ENCODE results near the gene CHN2.

The CHN2 gene

DNA sequence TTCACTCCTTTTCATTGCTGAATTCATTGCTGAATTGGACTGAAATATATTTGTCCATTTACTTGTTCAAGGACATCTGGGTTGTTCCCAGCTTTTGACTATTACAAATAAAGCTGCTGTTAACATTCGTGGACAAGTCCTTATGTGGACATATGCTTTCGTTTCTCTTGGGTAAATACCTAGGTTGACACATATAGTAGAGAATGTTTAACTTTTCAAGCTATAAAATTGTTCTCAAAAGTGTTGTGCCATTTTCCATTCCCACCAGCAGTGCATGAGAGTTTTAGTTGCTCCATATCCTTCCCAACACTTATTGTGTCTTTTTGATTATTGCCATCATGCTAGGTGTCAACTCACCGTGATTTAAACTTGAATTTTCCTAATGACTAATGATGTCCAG lies 30.7 kb upstream of the CHN2 start:
- no peak overlapping the region for H3K4me3 ChIP-seq (ENCODE audit: low read depth, low read length)
- TF ChIP-seq, protein P1, sequence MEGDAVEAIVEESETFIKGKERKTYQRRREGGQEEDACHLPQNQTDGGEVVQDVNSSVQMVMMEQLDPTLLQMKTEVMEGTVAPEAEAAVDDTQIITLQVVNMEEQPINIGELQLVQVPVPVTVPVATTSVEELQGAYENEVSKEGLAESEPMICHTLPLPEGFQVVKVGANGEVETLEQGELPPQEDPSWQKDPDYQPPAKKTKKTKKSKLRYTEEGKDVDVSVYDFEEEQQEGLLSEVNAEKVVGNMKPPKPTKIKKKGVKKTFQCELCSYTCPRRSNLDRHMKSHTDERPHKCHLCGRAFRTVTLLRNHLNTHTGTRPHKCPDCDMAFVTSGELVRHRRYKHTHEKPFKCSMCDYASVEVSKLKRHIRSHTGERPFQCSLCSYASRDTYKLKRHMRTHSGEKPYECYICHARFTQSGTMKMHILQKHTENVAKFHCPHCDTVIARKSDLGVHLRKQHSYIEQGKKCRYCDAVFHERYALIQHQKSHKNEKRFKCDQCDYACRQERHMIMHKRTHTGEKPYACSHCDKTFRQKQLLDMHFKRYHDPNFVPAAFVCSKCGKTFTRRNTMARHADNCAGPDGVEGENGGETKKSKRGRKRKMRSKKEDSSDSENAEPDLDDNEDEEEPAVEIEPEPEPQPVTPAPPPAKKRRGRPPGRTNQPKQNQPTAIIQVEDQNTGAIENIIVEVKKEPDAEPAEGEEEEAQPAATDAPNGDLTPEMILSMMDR (IDR thresholded peaks at IDR 0.05; ENCODE audit: low read depth, low read length) = no peak

DNA sequence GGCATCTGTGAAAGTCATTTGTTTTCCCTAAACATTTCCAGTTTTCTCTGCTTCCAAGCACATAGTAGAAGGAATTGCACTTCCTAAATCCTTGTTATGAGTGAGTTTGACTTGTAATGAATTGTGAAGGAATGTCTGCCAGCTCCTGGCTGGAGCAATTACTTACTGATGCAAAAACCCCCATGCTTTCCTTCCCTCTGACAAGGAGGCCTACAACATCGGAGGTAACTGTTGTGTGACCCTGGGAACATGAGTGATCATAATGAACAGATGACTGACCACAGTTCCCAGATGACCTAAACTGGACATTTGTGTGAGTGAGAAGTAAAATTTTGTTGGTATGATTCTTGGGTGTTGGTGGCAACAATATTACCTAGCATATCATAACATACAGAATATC lies 26.9 kb upstream of the CHN2 start:
- H3K4me3 ChIP-seq (ENCODE audit: low read depth, low read length) = no peak overlapping the region
- TF ChIP-seq, protein P1 (IDR thresholded peaks at IDR 0.05; ENCODE audit: low read depth, low read length) = no peak

DNA sequence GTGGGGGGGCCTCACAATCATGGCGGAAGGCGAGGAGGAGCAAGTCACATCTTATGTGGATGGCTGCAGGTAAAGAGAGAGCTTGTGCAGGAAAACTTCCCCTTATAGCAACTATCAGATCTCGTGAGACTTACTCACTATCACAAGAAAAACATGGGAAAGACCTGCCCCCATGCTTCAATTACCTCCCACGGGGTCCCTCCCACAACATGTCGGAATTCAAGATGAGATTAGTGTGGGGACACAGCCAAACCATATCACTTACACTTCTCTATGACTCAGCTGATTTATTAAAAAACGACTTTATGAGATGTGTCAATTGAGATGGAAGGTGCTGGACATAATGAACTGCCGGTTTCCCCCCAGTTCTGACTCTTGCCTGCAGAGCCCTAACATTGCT lies 23.8 kb upstream of the CHN2 start:
- H3K4me3 ChIP-seq (ENCODE audit: low read depth, low read length) = no peak overlapping the region
- TF ChIP-seq, protein P1 (IDR thresholded peaks at IDR 0.05; ENCODE audit: low read depth, low read length) = no peak

DNA sequence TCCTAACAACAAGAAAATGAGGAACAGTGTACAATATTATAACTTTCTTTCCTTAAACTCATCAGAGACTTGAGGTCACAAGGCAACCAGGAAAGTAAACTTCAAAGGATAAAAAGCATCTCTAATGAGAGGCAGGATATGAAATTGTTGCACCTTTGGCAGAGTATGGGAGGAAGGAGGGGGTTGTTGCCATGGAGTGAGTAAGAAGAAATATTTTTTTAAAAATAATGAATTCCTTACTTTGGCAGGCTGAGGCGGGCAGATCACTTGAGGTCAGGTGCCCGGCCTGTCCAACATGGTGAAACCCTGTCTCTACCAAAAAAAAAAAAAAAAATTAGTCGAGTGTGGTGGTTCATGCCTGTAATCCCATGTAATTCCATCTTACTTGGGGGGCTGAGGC lies 21.1 kb upstream of the CHN2 start:
- TF ChIP-seq, protein P1 (IDR thresholded peaks at IDR 0.05; ENCODE audit: low read depth, low read length) = no peak

DNA sequence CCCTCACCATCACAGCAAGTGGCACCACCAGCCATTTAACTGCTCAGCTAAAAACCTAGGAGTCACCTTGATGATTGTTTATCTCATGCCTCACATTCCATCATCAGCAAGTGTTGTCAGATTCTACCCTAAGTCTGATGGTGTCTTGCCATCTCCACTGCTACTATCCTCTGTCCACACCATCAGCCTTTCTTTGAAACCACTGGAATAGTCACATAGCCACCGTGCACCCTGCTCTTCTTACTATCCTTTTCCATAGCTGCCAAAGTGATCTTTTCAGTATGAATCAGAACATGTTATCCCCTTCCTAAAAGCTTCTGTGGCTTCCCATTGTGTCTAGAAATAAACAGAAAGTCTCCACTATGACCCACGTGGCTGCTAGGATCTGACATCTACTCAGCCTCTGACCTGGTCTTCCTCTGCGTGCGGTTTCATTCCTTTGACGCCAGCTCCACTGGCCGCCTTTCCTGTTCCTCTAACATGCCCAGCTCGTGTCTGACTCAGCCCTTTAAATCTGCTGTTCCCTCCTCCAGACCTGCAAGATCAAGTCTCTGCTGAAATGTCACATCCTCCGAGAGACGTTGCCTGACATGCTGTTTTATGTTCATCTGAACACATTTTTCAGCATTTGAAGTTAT lies 16.5 kb upstream of the CHN2 start:
- H3K4me3 ChIP-seq (ENCODE audit: low read depth, low read length) = no peak overlapping the region
- TF ChIP-seq, protein P1 (IDR thresholded peaks at IDR 0.05; ENCODE audit: low read depth, low read length) = no peak

More for the DNA sequence above, 21.1 kb upstream of the CHN2 start:
- no peak overlapping the region for H3K4me3 ChIP-seq (ENCODE audit: low read depth, low read length)

DNA sequence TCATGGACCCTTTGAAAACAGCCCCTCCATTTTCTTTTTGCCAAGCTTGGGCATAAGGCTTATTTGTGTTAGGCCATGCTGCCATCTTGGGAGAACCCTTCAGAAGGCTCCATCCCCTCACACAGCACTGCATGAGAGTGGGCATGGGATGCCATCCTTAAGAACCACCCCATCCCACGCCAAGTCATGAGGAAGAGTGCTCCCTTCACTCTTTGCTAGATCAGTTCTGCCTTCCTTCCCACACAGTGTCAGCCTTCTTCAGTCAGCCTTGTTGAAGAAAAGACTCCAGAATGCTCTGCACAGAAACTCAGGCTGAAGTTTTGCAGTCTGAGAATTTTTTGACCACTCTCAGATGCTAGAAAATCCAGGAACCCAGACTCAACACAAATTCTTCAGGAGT lies 15.5 kb upstream of the CHN2 start:
- TF ChIP-seq, protein P1 (IDR thresholded peaks at IDR 0.05; ENCODE audit: low read depth, low read length) = no peak
- H3K4me3 ChIP-seq (ENCODE audit: low read depth, low read length) = no peak overlapping the region

DNA sequence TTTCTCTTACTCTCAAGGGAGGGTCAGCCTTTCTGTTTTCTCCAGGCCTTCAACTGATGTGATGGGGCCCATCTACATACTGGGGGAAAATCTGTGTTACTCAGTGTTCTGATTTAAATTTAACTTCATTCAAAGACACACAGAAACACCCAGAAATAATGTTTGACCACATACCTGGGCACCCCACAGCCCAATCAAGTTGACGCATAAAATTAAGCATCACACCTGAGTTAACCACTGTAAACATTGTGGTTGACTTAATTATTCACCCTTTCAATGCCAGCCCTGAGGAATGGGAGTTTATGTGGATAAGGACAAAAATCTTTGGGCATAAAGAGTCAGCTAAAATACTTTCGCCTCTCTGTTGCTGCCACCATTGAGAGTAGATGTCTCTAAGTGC lies 10.0 kb upstream of the CHN2 start:
- no peak overlapping the region for H3K4me3 ChIP-seq (ENCODE audit: low read depth, low read length)
- TF ChIP-seq, protein P1 (IDR thresholded peaks at IDR 0.05; ENCODE audit: low read depth, low read length) = no peak
